Astrocyte (in vitro differentiated cells and primary cell): ENCODE results near the gene USP9X.

Source experiments
- EZH2 ChIP-seq: IDR thresholded peaks from 2 replicates; pipeline ENCODE4 v1.6.1; 2012; ENCODE audit warnings: mild to moderate bottlenecking, low read length, inconsistent platforms; ENCODE audit not compliant: insufficient read depth
- TF ChIP-seq, protein P1 (sequence below): IDR thresholded peaks from 2 replicates; pipeline ENCODE4 v1.5.1; 2011; ENCODE audit warnings: low read depth, mild to moderate bottlenecking, inconsistent platforms, low read length, moderate library complexity; ENCODE audit not compliant: insufficient read depth

DNA sequence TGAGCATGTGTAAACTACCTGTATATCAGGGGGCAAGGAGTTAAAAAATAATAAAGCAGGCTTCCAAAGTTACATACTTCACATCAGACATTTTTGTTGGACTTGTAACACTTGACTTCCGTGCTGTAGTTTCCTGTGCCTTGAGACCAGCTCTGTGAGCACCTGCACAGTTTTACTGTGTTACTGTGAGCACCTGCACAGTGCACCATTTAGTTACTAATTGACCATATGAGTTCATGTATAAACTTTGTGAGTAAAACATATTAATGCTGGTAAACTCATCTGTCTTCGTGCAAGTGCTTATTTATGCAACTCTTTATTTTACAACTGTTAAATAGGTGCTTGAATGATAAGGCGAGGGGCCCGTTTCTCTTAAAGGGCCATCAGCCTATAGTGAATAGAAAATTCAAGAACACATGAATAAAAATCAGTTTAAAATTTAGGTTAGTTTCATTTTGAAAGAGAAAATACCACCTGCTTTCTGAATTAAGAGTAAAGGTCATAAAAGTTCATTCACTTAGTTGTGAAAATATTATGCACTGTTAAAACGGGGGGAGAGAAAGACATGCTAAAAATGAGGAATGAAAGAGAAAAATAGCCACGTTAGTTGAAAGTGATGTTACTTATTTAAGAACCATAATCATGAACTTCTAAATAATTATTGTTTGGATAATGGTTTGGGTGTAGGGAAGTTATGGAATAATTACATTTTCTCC is 42.4 kb downstream of the USP9X start:
- TF ChIP-seq, protein P1, sequence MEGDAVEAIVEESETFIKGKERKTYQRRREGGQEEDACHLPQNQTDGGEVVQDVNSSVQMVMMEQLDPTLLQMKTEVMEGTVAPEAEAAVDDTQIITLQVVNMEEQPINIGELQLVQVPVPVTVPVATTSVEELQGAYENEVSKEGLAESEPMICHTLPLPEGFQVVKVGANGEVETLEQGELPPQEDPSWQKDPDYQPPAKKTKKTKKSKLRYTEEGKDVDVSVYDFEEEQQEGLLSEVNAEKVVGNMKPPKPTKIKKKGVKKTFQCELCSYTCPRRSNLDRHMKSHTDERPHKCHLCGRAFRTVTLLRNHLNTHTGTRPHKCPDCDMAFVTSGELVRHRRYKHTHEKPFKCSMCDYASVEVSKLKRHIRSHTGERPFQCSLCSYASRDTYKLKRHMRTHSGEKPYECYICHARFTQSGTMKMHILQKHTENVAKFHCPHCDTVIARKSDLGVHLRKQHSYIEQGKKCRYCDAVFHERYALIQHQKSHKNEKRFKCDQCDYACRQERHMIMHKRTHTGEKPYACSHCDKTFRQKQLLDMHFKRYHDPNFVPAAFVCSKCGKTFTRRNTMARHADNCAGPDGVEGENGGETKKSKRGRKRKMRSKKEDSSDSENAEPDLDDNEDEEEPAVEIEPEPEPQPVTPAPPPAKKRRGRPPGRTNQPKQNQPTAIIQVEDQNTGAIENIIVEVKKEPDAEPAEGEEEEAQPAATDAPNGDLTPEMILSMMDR, result no peak
- no peak for TF ChIP-seq EZH2
